T-helper 1 cell treated with Interleukin-12 subunit alpha and Interleukin-12 subunit beta and Interleukin-4 antibody, amounts not matched to agents 30 μg/mL and 1 μg/mL, for 36 hours (primary cell): ENCODE data around the gene NAPB.
"Not testable (repeated sequence)": the region's sequence is repeated elsewhere in the genome, so short reads cannot be mapped to it uniquely, and the experiment has no call there.

Experiments used
- H3K27ac Mint-ChIP-seq: one replicate; pipeline ENCODE4 v1.8.0; 2021; ENCODE audit warnings: mild to moderate bottlenecking, mixed read lengths
- H3K27me3 Mint-ChIP-seq: one replicate; pipeline ENCODE4 v1.8.0; 2021; ENCODE audit warnings: low read depth, mixed read lengths
- H3K36me3 Mint-ChIP-seq: one replicate; pipeline ENCODE4 v1.8.0; 2021; ENCODE audit warnings: low read depth, mixed read lengths
- H3K4me1 Mint-ChIP-seq: one replicate; pipeline ENCODE4 v1.8.0; 2021; ENCODE audit warnings: low read depth, mixed read lengths
- H3K4me3 Mint-ChIP-seq: one replicate; pipeline ENCODE4 v1.8.0; 2021; ENCODE audit warnings: mild to moderate bottlenecking, moderate library complexity, mixed read lengths
- H3K9me3 Mint-ChIP-seq: one replicate; pipeline ENCODE4 v1.8.0; 2021; ENCODE audit warnings: mixed read lengths

The NAPB gene

DNA sequence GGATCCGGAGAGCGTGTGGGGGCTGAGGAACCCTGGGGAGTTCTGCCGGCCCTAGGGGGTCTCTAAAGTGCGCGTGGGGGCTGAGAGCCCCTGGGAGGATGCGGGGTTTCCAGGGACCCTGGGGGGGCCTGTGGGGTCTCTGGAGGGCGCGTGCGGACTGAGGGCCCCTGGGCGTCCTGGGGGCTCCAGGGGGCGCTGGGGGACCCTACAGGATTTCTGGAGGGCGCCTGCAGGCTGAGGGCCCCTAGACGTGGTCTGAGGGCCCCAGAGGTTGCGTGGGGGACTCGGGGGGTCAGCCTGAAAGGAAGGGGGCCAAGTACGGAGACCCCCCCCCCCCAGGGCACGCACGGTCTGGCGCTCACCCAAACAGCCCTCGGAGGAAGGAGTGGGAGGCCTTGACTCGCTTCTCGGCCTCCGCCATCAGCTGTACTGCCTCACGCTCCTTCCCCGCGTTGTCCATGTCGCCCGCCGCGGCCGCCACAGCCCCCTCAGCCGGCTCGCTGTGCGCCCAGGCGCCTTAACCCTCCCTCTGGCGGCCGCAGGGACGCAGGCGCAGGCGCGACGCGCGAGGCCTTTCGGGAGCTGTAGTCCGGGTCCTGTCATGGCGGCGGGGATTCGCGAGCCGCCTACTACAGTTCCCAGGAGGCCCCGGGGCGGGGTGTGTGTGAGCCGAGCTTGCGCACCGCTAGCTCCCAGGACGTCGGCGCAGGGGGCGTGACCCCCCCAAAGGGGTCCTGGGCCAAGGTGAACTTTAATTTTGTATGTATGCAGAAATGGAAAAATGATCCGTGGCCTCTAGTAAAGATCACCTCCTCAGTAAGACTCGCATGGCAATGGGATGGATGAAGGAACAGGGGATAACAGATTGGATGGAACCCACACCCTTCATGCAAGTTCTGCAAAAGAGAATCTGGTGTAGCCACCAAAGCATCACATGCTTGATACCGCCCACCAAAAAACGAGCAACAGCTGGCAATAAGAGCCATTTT is at the start of gene NAPB:
NAPB (minus strand) TSS at position 546 of the 989 bp plus-strand sequence; CDS start at position 460, 86 bp downstream.
- Mint-ChIP-seq H3K27me3 (peaks cover 5% of the 10 kb centered on the region), H3K4me3 (peak within 1 kb of the TSS; percentile 97), H3K36me3 (peaks cover 3% of the 10 kb centered on the region), H3K4me1 (peaks cover 43% of the 10 kb centered on the region), H3K9me3 (no peaks in the 10 kb centered on the region), H3K27ac (peak within 1 kb of the TSS; percentile 76)

DNA sequence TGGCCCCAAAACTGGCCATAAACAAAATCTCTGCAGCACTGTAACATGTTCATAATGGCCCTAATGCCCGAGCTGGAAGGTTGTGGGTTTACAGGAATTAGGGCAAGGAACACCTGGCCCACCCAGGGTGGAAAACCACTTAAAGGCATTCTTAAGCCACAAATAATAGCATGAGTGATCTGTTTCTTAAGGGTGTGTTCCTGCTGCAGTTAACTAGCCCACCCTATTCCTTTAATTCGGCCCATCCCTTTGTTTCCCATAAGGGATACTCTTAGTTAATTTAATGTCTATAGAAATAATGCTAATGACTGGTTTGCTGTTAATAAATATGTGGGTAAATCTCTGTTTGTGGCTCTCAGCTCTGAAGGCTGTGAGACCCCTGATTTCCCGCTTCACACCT is 45.7 kb upstream of the NAPB start:
- H3K36me3 Mint-ChIP-seq, H3K4me3 Mint-ChIP-seq, H3K27ac Mint-ChIP-seq, H3K4me1 Mint-ChIP-seq: not testable (repeated sequence)
- peaks cover 15% of the 10 kb centered on the region for H3K27me3 Mint-ChIP-seq
- H3K9me3 Mint-ChIP-seq: peaks cover 29% of the 10 kb centered on the region

GRCh38 chr20:23461180-23461579 is 39.9 kb upstream of the NAPB start:
- peaks cover 16% of the 10 kb centered on the region for H3K9me3 Mint-ChIP-seq
- H3K4me3 Mint-ChIP-seq: no peak overlapping the region
- no peaks in the 10 kb centered on the region for H3K36me3 Mint-ChIP-seq

DNA sequence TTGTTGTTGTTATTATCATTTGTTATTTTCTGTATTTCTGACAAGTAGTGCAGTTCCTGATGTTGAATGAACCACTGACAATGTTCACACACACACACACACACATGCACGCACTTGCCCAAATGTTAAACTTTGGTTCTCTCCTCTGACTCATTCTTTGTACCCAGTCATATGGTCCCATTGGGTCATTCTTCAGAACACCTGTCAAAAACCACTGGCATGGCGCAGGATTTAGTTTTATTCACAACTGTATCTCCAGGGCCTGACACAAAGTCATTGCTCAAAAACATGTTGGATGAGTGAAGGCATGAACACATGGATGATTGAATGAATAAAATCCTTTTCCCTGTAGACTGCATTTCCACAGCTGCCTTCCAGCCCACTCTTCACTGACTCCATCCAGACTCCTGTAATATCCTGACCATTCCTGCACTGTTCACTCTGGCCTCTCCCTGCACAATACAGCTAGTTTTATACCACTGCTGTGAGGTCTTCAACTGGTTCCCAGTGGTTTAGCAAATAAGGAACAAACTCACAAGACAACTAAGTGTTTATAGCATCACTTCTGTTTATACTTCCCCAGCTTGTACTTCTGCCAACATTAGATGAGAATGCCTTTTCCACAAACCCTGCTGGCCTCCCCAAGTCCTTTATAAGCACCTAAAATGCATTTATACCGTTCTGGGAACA is 38.3 kb upstream of the NAPB start:
- H3K4me1 Mint-ChIP-seq: peaks cover 12% of the 10 kb centered on the region
- H3K4me3 Mint-ChIP-seq: no peak overlapping the region
- no peaks in the 10 kb centered on the region for H3K36me3 Mint-ChIP-seq
- peaks cover 18% of the 10 kb centered on the region for H3K27me3 Mint-ChIP-seq
- H3K9me3 Mint-ChIP-seq: peaks cover 4% of the 10 kb centered on the region
- H3K27ac Mint-ChIP-seq: no peak overlapping the region

More at GRCh38 chr20:23461180-23461579, 39.9 kb upstream of the NAPB start:
- peaks cover 7% of the 10 kb centered on the region for H3K4me1 Mint-ChIP-seq
- H3K27ac Mint-ChIP-seq: no peak overlapping the region
- H3K27me3 Mint-ChIP-seq: peaks cover 18% of the 10 kb centered on the region

- H3K4me1 Mint-ChIP-seq: peaks cover 12% of the 10 kb centered on the region
- no peak overlapping the region for H3K27ac Mint-ChIP-seq
- peaks cover 4% of the 10 kb centered on the region for H3K27me3 Mint-ChIP-seq
- no peaks in the 10 kb centered on the region for H3K36me3 Mint-ChIP-seq
- H3K4me3 Mint-ChIP-seq: no peak overlapping the region
- no peaks in the 10 kb centered on the region for H3K9me3 Mint-ChIP-seq
Measured at GRCh38 chr20:23456873-23457272, 35.6 kb upstream of the NAPB start.

DNA sequence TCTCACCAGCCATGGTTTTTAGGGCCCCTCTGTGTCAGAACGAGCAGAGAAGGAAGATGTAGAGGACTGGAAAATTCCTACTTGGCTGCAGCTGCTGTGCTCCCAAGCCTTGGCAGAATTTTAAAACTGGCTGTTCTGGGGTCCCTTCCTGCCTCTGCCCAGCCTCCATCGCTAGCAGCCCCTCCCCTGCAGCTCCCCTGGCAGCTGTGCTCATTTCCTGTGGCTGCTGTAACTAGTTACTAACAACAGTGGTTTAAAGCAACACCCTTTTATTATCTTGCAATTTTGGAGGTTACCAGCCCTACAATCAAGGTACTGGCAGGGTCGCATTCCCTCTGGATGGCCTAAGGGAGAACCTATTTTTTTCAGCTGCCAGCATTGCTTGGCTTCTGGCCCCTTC is 35.1 kb upstream of the NAPB start:
- Mint-ChIP-seq H3K4me3 (no peak overlapping the region), H3K27me3 (peaks cover 4% of the 10 kb centered on the region), H3K27ac (no peak overlapping the region)

GRCh38 chr20:23455639-23456038 is 34.4 kb upstream of the NAPB start:
- Mint-ChIP-seq H3K4me1 (peaks cover 12% of the 10 kb centered on the region), H3K27me3 (peaks cover 11% of the 10 kb centered on the region), H3K9me3 (no peaks in the 10 kb centered on the region), H3K36me3 (no peaks in the 10 kb centered on the region), H3K4me3 (no peak overlapping the region), H3K27ac (no peak overlapping the region)

More for the DNA sequence above, 35.1 kb upstream of the NAPB start:
- Mint-ChIP-seq H3K9me3 (no peaks in the 10 kb centered on the region), H3K4me1 (peaks cover 12% of the 10 kb centered on the region), H3K36me3 (no peaks in the 10 kb centered on the region)

DNA sequence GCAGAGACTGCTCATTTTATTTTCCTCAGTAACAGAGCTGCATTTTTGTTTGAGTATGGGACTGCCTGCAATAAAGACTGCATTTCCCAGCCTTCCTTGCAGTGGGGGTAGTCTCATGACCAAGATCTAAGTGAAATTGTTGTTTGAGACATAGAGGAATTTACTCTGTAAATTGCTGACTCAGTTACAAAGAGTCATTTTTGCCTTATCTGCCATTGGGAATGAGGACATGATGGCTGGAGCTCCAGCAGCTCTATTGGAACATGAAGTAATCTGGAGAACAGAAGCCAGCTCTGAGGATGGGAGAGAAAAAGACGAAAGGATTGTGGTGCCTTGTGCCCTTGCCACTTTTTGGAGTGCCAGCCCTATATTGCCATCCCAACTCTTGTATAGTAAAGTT is 33.5 kb upstream of the NAPB start:
- no peaks in the 10 kb centered on the region for H3K9me3 Mint-ChIP-seq
- peaks cover 12% of the 10 kb centered on the region for H3K27me3 Mint-ChIP-seq
- no peaks in the 10 kb centered on the region for H3K36me3 Mint-ChIP-seq
- peaks cover 15% of the 10 kb centered on the region for H3K4me1 Mint-ChIP-seq
- no peak overlapping the region for H3K4me3 Mint-ChIP-seq
- no peak overlapping the region for H3K27ac Mint-ChIP-seq

DNA sequence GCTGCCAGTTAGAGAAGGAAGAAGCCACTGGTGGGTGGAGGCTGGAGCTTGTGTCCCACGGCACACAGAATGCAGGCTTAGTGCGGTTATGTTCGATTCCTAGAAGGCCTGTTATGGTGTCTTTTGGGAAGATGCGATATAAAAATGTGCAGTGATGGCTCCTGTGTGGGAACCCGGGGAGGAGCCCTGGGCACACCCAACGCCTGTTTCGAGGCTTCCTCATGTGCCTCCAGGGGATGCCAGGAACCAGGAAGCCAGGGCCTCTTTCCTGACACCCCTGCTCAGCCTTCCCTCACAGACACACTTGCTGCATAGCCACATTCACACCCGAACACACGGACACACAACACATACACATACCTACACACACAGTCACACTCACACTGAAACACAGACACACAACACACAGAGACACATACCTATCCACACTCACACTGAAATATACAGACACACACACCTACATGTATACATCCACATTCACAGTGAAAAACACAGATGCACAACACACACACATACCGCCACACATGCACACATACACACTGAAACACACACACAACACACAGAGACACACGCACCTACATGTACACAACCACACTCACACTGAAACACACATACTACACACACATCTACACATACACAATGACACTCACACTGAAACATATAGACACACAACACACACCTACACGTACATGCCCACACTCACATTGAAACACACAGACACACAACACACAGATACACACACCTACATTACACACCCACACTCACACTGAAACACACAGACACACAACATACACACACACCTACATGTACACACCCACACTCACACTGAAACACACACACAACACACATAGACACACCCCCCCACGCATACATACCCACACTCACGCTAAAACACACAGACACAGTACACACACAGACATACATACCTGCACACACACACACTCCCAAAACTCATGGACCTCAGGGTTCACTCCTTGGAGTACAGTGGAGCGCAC is 32.6 kb upstream of the NAPB start:
- no peak overlapping the region for H3K27ac Mint-ChIP-seq
- no peaks in the 10 kb centered on the region for H3K9me3 Mint-ChIP-seq
- H3K4me3 Mint-ChIP-seq: no peak overlapping the region
- peaks cover 22% of the 10 kb centered on the region for H3K4me1 Mint-ChIP-seq
- H3K36me3 Mint-ChIP-seq: no peaks in the 10 kb centered on the region
- peaks cover 9% of the 10 kb centered on the region for H3K27me3 Mint-ChIP-seq

DNA sequence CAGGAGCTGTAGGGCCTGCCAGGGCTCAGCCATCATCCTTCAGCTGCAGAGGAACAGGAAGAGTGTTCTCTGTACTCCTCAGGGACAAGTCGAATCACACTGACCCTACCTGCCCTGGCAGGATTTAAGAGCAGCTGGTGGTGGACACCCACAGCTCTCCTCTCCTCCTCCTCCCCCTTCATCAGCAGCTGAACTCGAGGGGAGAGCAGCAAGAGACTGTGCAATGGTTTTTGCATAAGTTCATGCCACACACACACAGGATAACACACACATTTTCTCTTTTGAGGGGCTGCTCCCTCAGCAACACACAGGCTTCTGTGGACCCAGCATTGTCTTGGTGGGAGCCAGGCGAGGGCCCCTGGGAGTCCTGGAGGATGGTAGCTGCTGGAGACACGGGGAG is 31.5 kb upstream of the NAPB start, which contains the start of gene CST11:
CST11 (minus strand) TSS at position 101 of the 400 bp plus-strand sequence; CDS start at position 36, 65 bp downstream.
- no peaks in the 10 kb centered on the region for H3K36me3 Mint-ChIP-seq
- no peaks in the 10 kb centered on the region for H3K9me3 Mint-ChIP-seq
- peaks cover 9% of the 10 kb centered on the region for H3K27me3 Mint-ChIP-seq
- no peak within 1 kb of the TSS for H3K4me3 Mint-ChIP-seq
- H3K27ac Mint-ChIP-seq: no peak within 1 kb of the TSS
- peaks cover 22% of the 10 kb centered on the region for H3K4me1 Mint-ChIP-seq

GRCh38 chr20:23451956-23452487 is 30.7 kb upstream of the NAPB start:
- Mint-ChIP-seq H3K36me3 (no peaks in the 10 kb centered on the region), H3K9me3 (no peaks in the 10 kb centered on the region), H3K27ac (no peak overlapping the region), H3K27me3 (peaks cover 9% of the 10 kb centered on the region), H3K4me1 (peaks cover 22% of the 10 kb centered on the region), H3K4me3 (no peak overlapping the region)

- Mint-ChIP-seq H3K27ac (no peak overlapping the region), H3K27me3 (peaks cover 9% of the 10 kb centered on the region), H3K4me3 (no peak overlapping the region), H3K4me1 (peaks cover 13% of the 10 kb centered on the region), H3K9me3 (no peaks in the 10 kb centered on the region), H3K36me3 (no peaks in the 10 kb centered on the region)
Measured at GRCh38 chr20:23450877-23451276, 29.6 kb upstream of the NAPB start.

GRCh38 chr20:23449421-23449820 is 28.1 kb upstream of the NAPB start:
- peaks cover 11% of the 10 kb centered on the region for H3K4me1 Mint-ChIP-seq
- H3K4me3 Mint-ChIP-seq: no peak overlapping the region
- no peaks in the 10 kb centered on the region for H3K36me3 Mint-ChIP-seq
- H3K27me3 Mint-ChIP-seq: peaks cover 9% of the 10 kb centered on the region
- no peaks in the 10 kb centered on the region for H3K9me3 Mint-ChIP-seq
- no peak overlapping the region for H3K27ac Mint-ChIP-seq

DNA sequence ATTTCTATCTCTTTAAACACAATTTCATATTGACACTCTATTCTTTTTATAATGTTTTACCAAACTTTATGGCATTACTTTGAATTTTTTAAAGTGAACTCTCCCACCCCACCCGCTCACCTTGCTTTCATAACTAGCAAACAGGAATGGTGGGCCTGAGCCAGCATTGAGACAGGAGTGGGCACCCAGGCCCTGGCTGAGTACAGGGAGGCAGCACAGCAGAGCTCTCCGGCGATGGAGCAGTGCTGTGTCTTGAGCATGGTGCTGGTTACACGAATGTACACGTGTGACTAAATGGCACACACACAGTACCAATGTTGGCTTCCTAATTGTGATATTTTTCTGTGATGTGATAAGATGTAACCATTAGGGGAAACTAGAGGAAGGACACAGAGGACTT is 26.9 kb upstream of the NAPB start:
- no peak overlapping the region for H3K27ac Mint-ChIP-seq
- H3K9me3 Mint-ChIP-seq: no peaks in the 10 kb centered on the region
- H3K4me1 Mint-ChIP-seq: peaks cover 11% of the 10 kb centered on the region
- H3K36me3 Mint-ChIP-seq: no peaks in the 10 kb centered on the region
- no peak overlapping the region for H3K4me3 Mint-ChIP-seq
- peaks cover 9% of the 10 kb centered on the region for H3K27me3 Mint-ChIP-seq
